ENCODE data around the gene CCL17. TPM values are rescaled to one million over a fixed set of nuclear protein-coding genes. Genes with fewer than 3 reads are reported as not detected.

CCL17 gene
- total RNA-seq, 1 experiment from 2014 or later: not detected

GRCh38 chr16:57419506-57419905 is 14.9 kb downstream of the CCL17 start:
- CTCF ChIA-PET: interaction anchor here (0.5 to 4.0 kb wide), 3 partner anchors 90 to 117 kb away, joined by 4 to 80 read pairs (median 8); no protein-coding TSS in a partner anchor
- no TSS peak for BruUV-seq (replicated peaks)
- Mint-ChIP-seq H3K9me3 (ENCODE audit: low read depth, unreplicated experiment) (no peaks in the 10 kb centered on the region), H3K27me3 (ENCODE audit: unreplicated experiment) (no peaks in the 10 kb centered on the region), H3K27ac (ENCODE audit: unreplicated experiment) (no peak overlapping the region), H3K4me1 (ENCODE audit: low read depth, unreplicated experiment) (peaks cover 42% of the 10 kb centered on the region), H3K36me3 (ENCODE audit: insufficient read depth, unreplicated experiment) (peaks cover 6% of the 10 kb centered on the region), H3K4me3 (ENCODE audit: low read depth, unreplicated experiment) (no peak overlapping the region)
- intact Hi-C loops (cut with micrococcal nuclease; ENCODE audit: unreplicated experiment): loop anchor here (5.0 to 10.0 kb wide), 4 partner anchors 42 to 337 kb away; partner anchors contain the start of genes PSME3IP1 and RSPRY1
- TF ChIP-seq CTCF (IDR thresholded peaks at IDR 0.05; ENCODE audit: unreplicated experiment): no peak
- no peak for DNase-seq

- BruUV-seq (replicated peaks): no TSS peak
- no peak overlapping the region for H3K4me3 Mint-ChIP-seq (ENCODE audit: low read depth, unreplicated experiment)
- TF ChIP-seq CTCF (IDR thresholded peaks at IDR 0.05; ENCODE audit: unreplicated experiment): peak; percentile 86
These were observed 17.7 kb downstream of the CCL17 start for GRCh38 chr16:57422026-57422944.

GRCh38 chr16:57423152-57423551 is 18.6 kb downstream of the CCL17 start:
- CTCF ChIA-PET: interaction anchor here (1.3 to 2.0 kb wide), 7 partner anchors 82 to 330 kb away, joined by 4 to 45 read pairs (median 6); partner anchors contain the start of gene CPNE2
- Mint-ChIP-seq H3K27me3 (ENCODE audit: unreplicated experiment) (no peaks in the 10 kb centered on the region), H3K36me3 (ENCODE audit: insufficient read depth, unreplicated experiment) (peaks cover 5% of the 10 kb centered on the region), H3K27ac (ENCODE audit: unreplicated experiment) (no peak overlapping the region), H3K9me3 (ENCODE audit: low read depth, unreplicated experiment) (no peaks in the 10 kb centered on the region), H3K4me1 (ENCODE audit: low read depth, unreplicated experiment) (peaks cover 26% of the 10 kb centered on the region), H3K4me3 (ENCODE audit: low read depth, unreplicated experiment) (no peak overlapping the region)
- TF ChIP-seq CTCF (IDR thresholded peaks at IDR 0.05; ENCODE audit: unreplicated experiment): no peak
- no peak for DNase-seq
- BruUV-seq (replicated peaks): no TSS peak
- intact Hi-C loops (cut with micrococcal nuclease; ENCODE audit: unreplicated experiment): no loop called here

More at GRCh38 chr16:57422026-57422944, 17.7 kb downstream of the CCL17 start:
- intact Hi-C loops (cut with micrococcal nuclease; ENCODE audit: unreplicated experiment): loop anchor here (1.0 kb wide), 1 partner anchor 122 kb away; no protein-coding TSS in a partner anchor
- CTCF ChIA-PET: interaction anchor here (0.6 to 2.0 kb wide), 15 partner anchors 27 to 338 kb away, joined by 3 to 45 read pairs (median 5); partner anchors contain the start of gene CPNE2
- peak; percentile 79 for DNase-seq
- H3K4me1 Mint-ChIP-seq (ENCODE audit: low read depth, unreplicated experiment): peaks cover 34% of the 10 kb centered on the region
- no peaks in the 10 kb centered on the region for H3K27me3 Mint-ChIP-seq (ENCODE audit: unreplicated experiment)
- H3K9me3 Mint-ChIP-seq (ENCODE audit: low read depth, unreplicated experiment): no peaks in the 10 kb centered on the region
- peaks cover 5% of the 10 kb centered on the region for H3K36me3 Mint-ChIP-seq (ENCODE audit: insufficient read depth, unreplicated experiment)
- no peak overlapping the region for H3K27ac Mint-ChIP-seq (ENCODE audit: unreplicated experiment)

GRCh38 chr16:57424583-57424982 is 20.0 kb downstream of the CCL17 start:
- BruUV-seq (replicated peaks): no TSS peak
- Mint-ChIP-seq H3K27ac (ENCODE audit: unreplicated experiment) (no peak overlapping the region), H3K27me3 (ENCODE audit: unreplicated experiment) (no peaks in the 10 kb centered on the region), H3K4me1 (ENCODE audit: low read depth, unreplicated experiment) (peaks cover 11% of the 10 kb centered on the region), H3K36me3 (ENCODE audit: insufficient read depth, unreplicated experiment) (peaks cover 18% of the 10 kb centered on the region), H3K4me3 (ENCODE audit: low read depth, unreplicated experiment) (no peak overlapping the region), H3K9me3 (ENCODE audit: low read depth, unreplicated experiment) (no peaks in the 10 kb centered on the region)
- CTCF ChIA-PET: interaction anchor here (1.2 kb wide), 1 partner anchor 120 kb away, joined by 3 read pairs; no protein-coding TSS in a partner anchor
- TF ChIP-seq CTCF (IDR thresholded peaks at IDR 0.05; ENCODE audit: unreplicated experiment): no peak
- no peak for DNase-seq
- intact Hi-C loops (cut with micrococcal nuclease; ENCODE audit: unreplicated experiment): no loop called here
